Adrenal gland (tissue), 5 donors: ENCODE data around the gene TEDC1.

Experiments
- POLR2A ChIP-seq, 2 donors: fragments of 450-650 bp; IDR thresholded peaks; one replicate each; pipeline ENCODE4 v1.6.1; 2017; ENCODE audit warnings: antibody characterized with exemption in 2 of 2, mild to moderate bottlenecking in 2 of 2, moderate library complexity in 1 of 2
- TF ChIP-seq, protein P1 (sequence below), 6 experiments: fragments of 450-650 bp in 4 of 6; fragments of 200-600 bp in 2 of 6; sonication (generic) in 1 of 6; IDR thresholded peaks; 1 replicate in 5 of 6; 2 replicates in 1 of 6; pipeline versions ENCODE4 v1.5.1 to v1.8.0; 2016 to 2021; ENCODE audit warnings: antibody characterized with exemption in 6 of 6, mild to moderate bottlenecking in 2 of 6, moderate library complexity in 1 of 6
- donor health status: DM: no; HTN: no; CAD: no.

DNA sequence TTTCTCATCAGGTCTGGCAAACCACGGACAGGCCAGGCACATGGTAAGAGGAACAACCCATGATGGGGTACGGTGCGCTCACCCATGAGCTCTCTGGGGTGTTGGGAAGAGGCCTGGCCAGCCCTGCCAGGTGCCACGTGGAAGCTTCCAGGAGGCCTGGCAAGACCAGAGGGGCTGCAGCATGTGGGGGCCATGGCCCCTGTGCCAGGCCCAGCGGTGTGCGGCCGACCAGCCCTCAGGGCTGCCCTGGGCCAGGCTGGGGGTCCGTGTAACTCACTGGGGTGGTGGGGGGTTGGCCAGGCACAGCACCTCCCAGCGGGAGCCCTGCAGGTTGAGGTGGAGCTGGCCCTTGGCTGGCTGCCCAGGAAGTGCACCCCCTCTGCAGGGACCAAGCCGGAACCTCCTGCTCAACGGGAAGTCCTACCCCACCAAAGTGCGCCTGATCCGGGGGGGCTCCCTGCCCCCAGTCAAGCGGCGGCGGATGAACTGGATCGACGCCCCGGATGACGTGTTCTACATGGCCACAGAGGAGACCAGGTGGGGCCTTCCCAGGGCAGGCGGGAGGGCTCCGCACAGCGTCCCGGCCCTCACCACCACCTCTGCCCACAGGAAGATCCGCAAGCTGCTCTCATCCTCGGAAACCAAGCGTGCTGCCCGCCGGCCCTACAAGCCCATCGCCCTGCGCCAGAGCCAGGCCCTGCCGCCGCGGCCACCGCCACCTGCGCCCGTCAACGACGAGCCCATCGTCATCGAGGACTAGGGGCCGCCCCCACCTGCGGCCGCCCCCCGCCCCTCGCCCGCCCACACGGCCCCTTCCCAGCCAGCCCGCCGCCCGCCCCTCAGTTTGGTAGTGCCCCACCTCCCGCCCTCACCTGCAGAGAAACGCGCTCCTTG lies 21.3 kb upstream of the TEDC1 start:
- TF ChIP-seq, protein P1, sequence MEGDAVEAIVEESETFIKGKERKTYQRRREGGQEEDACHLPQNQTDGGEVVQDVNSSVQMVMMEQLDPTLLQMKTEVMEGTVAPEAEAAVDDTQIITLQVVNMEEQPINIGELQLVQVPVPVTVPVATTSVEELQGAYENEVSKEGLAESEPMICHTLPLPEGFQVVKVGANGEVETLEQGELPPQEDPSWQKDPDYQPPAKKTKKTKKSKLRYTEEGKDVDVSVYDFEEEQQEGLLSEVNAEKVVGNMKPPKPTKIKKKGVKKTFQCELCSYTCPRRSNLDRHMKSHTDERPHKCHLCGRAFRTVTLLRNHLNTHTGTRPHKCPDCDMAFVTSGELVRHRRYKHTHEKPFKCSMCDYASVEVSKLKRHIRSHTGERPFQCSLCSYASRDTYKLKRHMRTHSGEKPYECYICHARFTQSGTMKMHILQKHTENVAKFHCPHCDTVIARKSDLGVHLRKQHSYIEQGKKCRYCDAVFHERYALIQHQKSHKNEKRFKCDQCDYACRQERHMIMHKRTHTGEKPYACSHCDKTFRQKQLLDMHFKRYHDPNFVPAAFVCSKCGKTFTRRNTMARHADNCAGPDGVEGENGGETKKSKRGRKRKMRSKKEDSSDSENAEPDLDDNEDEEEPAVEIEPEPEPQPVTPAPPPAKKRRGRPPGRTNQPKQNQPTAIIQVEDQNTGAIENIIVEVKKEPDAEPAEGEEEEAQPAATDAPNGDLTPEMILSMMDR (IDR thresholded peaks at IDR 0.05), result no peak
- no peak for TF ChIP-seq POLR2A (IDR thresholded peaks at IDR 0.05)
